C4-2B (cell line): ENCODE measurements around the gene PGAM2.

Experiments
- ZFX ChIP-seq: fragments of 450-650 bp; IDR thresholded peaks from 2 replicates; pipeline ENCODE4 v1.6.1; 2017
- TF ChIP-seq, protein P1 (sequence below): fragments of 450-650 bp; conservative IDR thresholded peaks from 2 replicates; pipeline ENCODE4 v1.5.1; 2017; ENCODE audit warnings: mild to moderate bottlenecking

GRCh38 chr7:44065431-44066110, at the start of gene PGAM2:
- TF ChIP-seq, protein P1, sequence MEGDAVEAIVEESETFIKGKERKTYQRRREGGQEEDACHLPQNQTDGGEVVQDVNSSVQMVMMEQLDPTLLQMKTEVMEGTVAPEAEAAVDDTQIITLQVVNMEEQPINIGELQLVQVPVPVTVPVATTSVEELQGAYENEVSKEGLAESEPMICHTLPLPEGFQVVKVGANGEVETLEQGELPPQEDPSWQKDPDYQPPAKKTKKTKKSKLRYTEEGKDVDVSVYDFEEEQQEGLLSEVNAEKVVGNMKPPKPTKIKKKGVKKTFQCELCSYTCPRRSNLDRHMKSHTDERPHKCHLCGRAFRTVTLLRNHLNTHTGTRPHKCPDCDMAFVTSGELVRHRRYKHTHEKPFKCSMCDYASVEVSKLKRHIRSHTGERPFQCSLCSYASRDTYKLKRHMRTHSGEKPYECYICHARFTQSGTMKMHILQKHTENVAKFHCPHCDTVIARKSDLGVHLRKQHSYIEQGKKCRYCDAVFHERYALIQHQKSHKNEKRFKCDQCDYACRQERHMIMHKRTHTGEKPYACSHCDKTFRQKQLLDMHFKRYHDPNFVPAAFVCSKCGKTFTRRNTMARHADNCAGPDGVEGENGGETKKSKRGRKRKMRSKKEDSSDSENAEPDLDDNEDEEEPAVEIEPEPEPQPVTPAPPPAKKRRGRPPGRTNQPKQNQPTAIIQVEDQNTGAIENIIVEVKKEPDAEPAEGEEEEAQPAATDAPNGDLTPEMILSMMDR = no peak
- no peak for TF ChIP-seq ZFX
